ENCODE results near the gene LMNA. TPM values are rescaled to one million over a fixed set of nuclear protein-coding genes. Genes with fewer than 3 reads are reported as not detected.

Gene LMNA
- total RNA-seq, 1 experiment from 2014 or later: 580 TPM

- Histone ChIP-seq H3F3A (ENCODE audit: insufficient read depth, low read depth) (no peaks in the 10 kb centered on the region), H3K36me3 (ENCODE audit: low read depth) (no peaks in the 10 kb centered on the region), H3K79me2 (ENCODE audit: low read depth) (no peaks in the 10 kb centered on the region), H3K4me1 (replicated peaks; ENCODE audit: insufficient read depth) (no peaks in the 10 kb centered on the region), H3K27me3 (ENCODE audit: insufficient read depth, low read depth) (no peaks in the 10 kb centered on the region), H3K27ac (no peak overlapping the region), H3K9me2 (ENCODE audit: insufficient read depth) (no peaks in the 10 kb centered on the region), H3K4me3 (no peak overlapping the region), H3K9me3 (ENCODE audit: insufficient read depth, low read depth) (no peaks in the 10 kb centered on the region), H2AFZ (no peak overlapping the region), H3K4me2 (no peak overlapping the region), H4K20me1 (ENCODE audit: insufficient read depth) (no peaks in the 10 kb centered on the region)
- TF ChIP-seq CTCF (conservative IDR thresholded peaks at IDR 0.05): no peak
- TF ChIP-seq EZH2 (IDR thresholded peaks at IDR 0.05; ENCODE audit: low read depth): no peak
- CTCF ChIA-PET: interaction anchor here (0.6 to 0.7 kb wide), 2 partner anchors 74 to 76 kb away, joined by 4 to 12 read pairs; no protein-coding TSS in a partner anchor
- intact Hi-C loops (cut with micrococcal nuclease; ENCODE audit: unreplicated experiment): no loop called here
- POLR2A ChIA-PET (ENCODE audit: unreplicated experiment): interaction anchor here (0.7 kb wide), 1 partner anchor 64 kb away, joined by 3 read pairs; no protein-coding TSS in a partner anchor
- DNase-seq: no peak
- no TSS peak for BruUV-seq (replicated peaks)
Observed at GRCh38 chr1:156163712-156164111, 49.2 kb downstream of the LMNA start.

DNA sequence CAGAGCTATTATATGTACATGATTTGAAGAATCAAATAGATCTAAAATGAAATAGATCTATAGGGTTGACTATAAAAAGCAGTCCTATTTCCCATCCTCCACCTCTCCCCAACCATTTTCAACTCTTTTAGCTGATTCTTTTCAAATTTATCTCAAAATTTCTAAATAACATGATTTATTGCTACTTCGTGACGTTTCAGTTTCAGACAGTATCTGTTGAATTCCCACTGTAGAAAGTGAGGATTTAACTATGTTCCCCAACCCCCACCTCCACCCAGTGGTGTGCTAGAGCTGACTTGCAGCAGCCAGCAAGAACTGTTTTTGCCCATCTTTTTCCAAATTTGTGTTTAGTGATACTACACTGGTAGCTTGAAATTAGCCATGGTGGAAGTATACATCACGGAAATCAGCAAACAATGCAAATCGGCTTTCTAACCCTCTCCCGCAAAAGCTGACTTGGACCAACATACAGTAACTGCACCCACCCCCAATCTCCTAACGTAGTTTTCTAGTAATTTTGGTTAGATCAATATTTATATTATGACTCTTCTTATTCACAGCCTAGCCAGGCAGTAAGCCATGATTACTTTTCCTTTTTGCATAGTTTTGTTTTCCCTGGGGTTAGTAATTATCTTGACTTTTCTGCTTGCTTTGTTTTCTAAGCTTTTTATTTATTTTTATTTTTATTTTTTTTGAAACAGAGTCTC is 49.8 kb downstream of the LMNA start:
- Histone ChIP-seq H2AFZ (no peak overlapping the region), H3K79me2 (ENCODE audit: low read depth) (no peaks in the 10 kb centered on the region), H3K4me1 (replicated peaks; ENCODE audit: insufficient read depth) (no peaks in the 10 kb centered on the region), H3K27ac (no peak overlapping the region), H3K27me3 (ENCODE audit: insufficient read depth, low read depth) (no peaks in the 10 kb centered on the region), H3K9me3 (ENCODE audit: insufficient read depth, low read depth) (no peaks in the 10 kb centered on the region), H3K36me3 (ENCODE audit: low read depth) (no peaks in the 10 kb centered on the region), H4K20me1 (ENCODE audit: insufficient read depth) (no peaks in the 10 kb centered on the region), H3K9me2 (ENCODE audit: insufficient read depth) (no peaks in the 10 kb centered on the region), H3F3A (ENCODE audit: insufficient read depth, low read depth) (no peaks in the 10 kb centered on the region), H3K4me2 (no peak overlapping the region), H3K4me3 (no peak overlapping the region)
- POLR2A ChIA-PET (ENCODE audit: unreplicated experiment): interaction anchor here (0.7 kb wide), 2 partner anchors 29 to 65 kb away, joined by 3 to 4 read pairs; partner anchors contain the start of gene SLC25A44
- DNase-seq: no peak
- TF ChIP-seq CTCF (conservative IDR thresholded peaks at IDR 0.05): no peak
- TF ChIP-seq EZH2 (IDR thresholded peaks at IDR 0.05; ENCODE audit: low read depth): no peak
- no TSS peak for BruUV-seq (replicated peaks)
- intact Hi-C loops (cut with micrococcal nuclease; ENCODE audit: unreplicated experiment): no loop called here
- CTCF ChIA-PET: no interaction called here

DNA sequence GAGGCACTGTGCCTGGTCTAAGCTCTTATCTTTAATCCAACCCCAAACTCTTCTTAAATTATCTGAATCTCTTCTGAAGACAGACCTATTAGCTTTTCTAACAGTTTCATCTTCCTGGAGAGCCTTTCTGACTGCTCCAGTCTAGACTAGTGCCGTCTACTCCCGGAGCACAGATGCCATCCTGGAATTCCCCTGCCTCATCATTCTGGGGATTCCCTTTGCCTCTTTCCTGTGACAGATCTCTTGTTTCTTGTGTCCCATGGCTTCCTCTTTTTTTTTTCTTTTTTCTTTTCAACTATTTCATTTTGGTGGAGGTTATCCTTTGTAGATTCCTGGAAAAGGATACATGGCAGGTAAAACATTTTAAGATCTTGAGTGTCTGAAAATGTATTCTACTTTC is 50.6 kb downstream of the LMNA start:
- Histone ChIP-seq H4K20me1 (ENCODE audit: insufficient read depth) (no peaks in the 10 kb centered on the region), H3K27me3 (ENCODE audit: insufficient read depth, low read depth) (no peaks in the 10 kb centered on the region), H3K79me2 (ENCODE audit: low read depth) (no peaks in the 10 kb centered on the region), H3K9me3 (ENCODE audit: insufficient read depth, low read depth) (no peaks in the 10 kb centered on the region), H3K9me2 (ENCODE audit: insufficient read depth) (no peaks in the 10 kb centered on the region), H3K4me1 (replicated peaks; ENCODE audit: insufficient read depth) (no peaks in the 10 kb centered on the region), H3K4me2 (no peak overlapping the region), H2AFZ (no peak overlapping the region), H3F3A (ENCODE audit: insufficient read depth, low read depth) (no peaks in the 10 kb centered on the region), H3K36me3 (ENCODE audit: low read depth) (no peaks in the 10 kb centered on the region), H3K27ac (no peak overlapping the region), H3K4me3 (no peak overlapping the region)
- ChIA-PET POLR2A (ENCODE audit: unreplicated experiment) (interaction anchor here (0.7 kb wide), 1 partner anchor 29 kb away, joined by 4 read pairs; the partner anchor contains the start of gene SLC25A44), CTCF (interaction anchor here (0.6 kb wide), 1 partner anchor 74 kb away, joined by 4 read pairs; no protein-coding TSS in a partner anchor)
- intact Hi-C loops (cut with micrococcal nuclease; ENCODE audit: unreplicated experiment): no loop called here
- no peak for TF ChIP-seq CTCF (conservative IDR thresholded peaks at IDR 0.05)
- no peak for TF ChIP-seq EZH2 (IDR thresholded peaks at IDR 0.05; ENCODE audit: low read depth)
- no peak for DNase-seq
- BruUV-seq (replicated peaks): no TSS peak

Measured in PC-9 (cell line).